HPDE6-E6E7 (cell line): Measurements from ENCODE around the gene MTX1.
A peak's percentile ranks its signal among the peaks of the same experiment; 100 is the strongest.
"Not testable (repeated sequence)": the region's sequence is repeated elsewhere in the genome, so short reads cannot be mapped to it uniquely, and the experiment has no call there.

Source experiments
- DNase-seq: peaks from one replicate; pipeline ENCODE4 v3.0.0; 2011; ENCODE audit warnings: missing footprints; ENCODE audit errors: extremely low spot score

Gene MTX1

GRCh38 chr1:155236451-155236850 lies 28.0 kb downstream of the MTX1 start:
- DNase-seq = no peak

DNA sequence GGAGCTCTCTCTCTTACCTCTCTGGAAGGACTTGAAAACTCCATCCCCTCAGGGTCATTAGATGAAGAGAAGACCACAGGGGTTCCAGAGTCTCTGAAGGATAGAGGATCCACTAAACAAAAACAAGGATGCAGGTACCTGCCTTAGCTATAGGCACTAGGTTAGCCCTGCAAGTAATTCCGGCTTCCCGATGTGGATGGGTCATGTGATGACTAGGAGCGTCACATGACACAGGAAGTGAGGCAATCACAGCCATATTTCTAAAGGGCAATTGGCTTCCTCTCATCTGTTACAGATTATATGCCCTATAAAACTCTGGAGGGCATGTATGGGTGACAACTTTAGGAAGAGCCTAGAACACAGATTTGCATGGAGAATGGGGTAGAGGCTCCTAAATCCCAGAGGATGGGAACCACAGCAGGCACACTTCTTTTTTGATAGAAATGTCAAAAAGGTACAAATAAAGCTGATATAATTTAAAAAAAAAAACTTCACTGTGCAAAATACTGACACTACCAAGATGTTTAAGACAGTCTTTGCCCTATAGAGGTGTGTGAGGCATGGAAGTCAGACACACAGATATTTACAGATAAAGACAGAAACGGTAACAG lies 32.7 kb downstream of the MTX1 start:
- DNase-seq = no peak

- no peak for DNase-seq
Observed at GRCh38 chr1:155241841-155242264, 33.4 kb downstream of the MTX1 start.

- DNase-seq = no peak
Observed at GRCh38 chr1:155242805-155243358, 34.4 kb downstream of the MTX1 start.

- peak; percentile 95 for DNase-seq
Observed at GRCh38 chr1:155244368-155245162, 36.1 kb downstream of the MTX1 start.

DNA sequence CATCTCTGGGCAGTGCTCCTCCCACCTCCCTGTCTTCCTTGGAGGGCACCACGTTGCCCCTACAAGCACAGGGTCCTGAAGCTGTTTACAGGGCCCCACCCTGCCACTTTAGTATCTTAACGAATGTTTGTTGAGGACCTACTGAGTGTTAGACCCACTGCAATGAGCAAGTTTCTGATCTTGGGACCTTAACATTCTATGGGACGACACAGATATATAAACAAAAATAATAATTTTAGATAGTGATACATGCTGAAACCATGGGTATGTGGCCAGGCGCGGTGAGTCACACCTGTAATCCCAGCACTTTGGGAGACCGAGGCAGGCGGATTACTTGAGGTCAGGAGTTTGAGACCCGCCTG lies 36.6 kb downstream of the MTX1 start:
- no peak for DNase-seq

DNA sequence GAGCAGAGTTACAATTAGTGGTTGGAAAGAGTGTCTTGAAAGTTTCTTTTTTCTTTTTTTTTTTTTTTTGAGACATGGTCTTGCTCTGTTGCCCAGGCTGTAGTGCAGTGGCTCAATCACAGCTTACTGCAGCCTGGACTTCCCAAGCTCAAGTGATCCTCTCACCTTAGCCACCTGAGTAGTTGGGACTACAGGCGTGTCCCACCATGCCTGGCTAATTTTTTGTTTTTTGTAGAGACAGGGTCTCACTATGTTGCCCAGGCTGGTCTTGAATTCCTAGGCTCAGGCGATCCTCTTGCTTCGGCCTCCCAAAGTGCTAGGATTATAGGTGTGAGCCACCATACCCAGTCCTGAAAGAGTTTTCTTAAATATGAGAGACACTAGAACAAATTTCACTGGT lies 38.3 kb downstream of the MTX1 start:
- DNase-seq = not testable (repeated sequence)

GRCh38 chr1:155247667-155248553 lies 39.4 kb downstream of the MTX1 start:
- DNase-seq = no peak

DNA sequence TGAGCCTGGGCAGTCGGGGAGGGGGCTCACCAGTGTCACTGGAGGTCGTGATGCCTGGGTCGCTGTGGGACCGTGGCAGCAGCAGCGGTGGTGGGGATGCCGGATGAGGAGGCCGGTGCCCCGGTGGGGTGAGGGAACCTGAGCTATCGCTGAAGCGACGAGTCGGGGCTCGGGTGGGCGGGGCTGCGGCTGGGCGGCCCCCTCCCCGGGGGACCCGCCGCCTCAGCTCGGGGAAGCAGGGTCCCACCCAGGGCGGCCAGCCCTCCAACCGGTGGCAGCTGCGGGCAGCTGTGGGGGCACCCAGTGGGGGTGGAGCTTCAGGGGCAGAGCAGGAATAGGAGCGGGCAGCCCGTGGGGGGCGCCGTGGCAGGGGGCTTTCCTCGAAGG lies 41.7 kb downstream of the MTX1 start:
- DNase-seq = no peak

DNA sequence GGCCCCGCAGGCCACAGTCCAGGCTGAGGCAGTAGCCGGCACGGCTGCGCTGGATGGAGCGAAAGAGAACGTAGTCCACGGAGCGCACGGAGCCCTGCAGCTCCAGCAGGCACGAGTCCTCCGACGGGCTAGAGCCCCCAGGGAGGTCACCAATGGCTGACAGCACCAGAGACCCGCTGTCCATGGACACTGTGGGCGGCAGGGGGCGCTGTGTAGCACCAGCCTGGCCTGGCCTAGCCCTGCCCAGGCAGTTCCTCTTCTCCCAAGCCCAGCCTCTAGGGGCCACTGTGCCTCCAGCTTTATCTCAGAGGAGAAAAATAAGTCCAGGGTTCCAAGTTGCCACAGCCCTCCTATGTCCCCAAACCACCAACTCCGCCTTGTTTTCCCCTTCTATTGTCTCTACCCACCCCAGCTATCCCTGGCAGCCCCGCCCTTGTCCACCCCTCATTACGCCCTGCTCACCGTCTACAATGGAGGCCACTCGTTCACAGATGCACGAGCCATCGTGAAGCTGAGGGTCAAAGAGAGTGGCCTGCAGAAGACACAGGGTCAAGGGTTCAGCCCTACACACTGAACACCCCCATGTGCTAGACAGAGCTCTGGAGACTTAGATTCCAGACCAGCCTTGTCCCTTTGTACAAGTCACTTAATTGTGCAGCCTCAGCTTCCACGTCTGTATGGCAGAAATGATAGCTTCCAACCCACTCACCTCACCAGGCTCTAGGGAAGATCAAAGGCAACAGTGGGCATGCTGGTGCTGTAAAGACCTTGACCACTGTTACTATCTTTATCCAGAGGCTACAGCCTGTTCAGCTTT lies 42.3 kb downstream of the MTX1 start:
- DNase-seq = peak; percentile 95

- DNase-seq = no peak
Observed at GRCh38 chr1:155251566-155251965, 43.1 kb downstream of the MTX1 start.

- DNase-seq = no peak
Observed at GRCh38 chr1:155253208-155253607, 44.7 kb downstream of the MTX1 start.

- no peak for DNase-seq
Observed at GRCh38 chr1:155253797-155254196, 45.3 kb downstream of the MTX1 start.

- DNase-seq = no peak
Observed at GRCh38 chr1:155254228-155254713, 45.8 kb downstream of the MTX1 start.

- DNase-seq = no peak
Observed at GRCh38 chr1:155254714-155255242, 46.3 kb downstream of the MTX1 start.

DNA sequence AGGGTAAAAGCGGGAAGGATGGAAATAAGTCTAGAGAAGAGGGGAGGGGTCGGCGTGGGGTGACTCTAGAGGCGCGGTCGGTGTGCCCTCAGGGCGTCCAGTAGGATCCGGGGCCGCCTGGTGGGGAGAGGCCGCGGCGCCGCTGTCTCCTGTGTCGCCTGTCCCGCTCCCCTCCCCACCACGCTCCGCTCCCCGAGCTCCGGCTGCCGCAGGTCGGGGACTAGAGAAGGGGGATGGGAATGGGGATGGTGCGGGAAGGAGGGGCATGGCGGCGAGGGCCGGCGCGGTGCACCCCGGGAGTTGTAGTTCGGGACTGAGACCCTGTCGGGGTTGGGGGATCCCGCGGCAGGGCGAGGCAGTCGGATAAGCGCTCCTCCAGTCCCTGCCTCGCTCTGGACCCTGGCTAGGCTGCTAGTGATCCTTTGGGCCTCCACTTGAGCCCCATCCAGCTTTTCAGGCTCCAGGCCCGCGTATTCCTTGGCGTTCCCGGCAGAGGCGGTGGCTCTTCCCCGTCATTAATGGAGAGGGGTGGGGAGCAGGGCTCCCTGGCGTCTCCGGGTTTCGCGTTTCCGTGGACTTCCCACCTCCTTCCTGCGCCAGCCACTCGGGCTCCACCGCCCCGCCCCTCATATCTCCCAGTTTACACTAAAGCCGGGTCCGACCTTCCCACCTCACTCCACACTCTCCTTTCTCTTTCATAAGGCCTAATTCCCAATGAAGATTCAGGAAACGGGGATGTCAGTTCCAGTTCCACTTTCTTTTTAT lies 46.9 kb downstream of the MTX1 start, which contains the start of gene ENTREP3:
TSS of gene ENTREP3 (minus strand) at position 241 of the 765 bp plus-strand sequence. CDS start 606 bp downstream, outside the sequence.
- DNase-seq = no peak

DNA sequence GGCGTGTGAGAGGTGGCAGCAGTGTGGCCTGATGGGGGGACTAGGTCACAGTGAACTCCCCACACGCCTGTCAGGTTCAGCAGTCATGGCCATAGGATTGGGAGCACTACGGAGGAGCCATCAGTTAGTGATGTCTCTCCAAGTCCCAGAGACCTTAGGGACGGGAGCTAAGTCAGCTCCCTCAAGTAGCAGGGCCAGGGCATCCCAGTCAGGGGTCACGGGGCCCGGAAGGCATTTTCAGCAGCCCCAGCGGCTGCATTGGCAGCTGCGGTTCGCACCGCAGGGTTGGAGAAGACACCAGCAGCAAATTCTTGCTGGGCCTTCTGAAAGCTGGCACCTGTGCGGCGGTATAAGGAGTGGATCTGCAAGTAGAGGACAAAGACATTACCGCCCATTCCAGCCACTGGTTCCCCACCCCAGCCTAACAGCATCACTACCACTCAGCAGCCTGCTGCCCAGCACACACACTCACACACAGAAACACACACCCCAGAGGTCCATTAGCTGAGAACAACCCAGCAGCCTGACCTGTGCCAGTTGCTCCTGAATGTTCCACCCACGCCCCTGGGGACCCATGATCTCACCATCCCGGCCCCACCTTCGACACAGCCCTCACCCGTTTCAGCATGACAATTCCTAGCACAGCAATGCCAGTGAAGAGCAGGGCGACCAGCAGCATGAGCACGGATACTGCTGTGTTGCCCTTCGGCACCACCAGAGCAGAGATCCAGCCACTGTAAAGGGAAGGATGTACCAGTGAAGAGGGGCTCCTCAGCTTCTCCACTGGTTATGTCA lies 47.8 kb downstream of the MTX1 start:
- no peak for DNase-seq

DNA sequence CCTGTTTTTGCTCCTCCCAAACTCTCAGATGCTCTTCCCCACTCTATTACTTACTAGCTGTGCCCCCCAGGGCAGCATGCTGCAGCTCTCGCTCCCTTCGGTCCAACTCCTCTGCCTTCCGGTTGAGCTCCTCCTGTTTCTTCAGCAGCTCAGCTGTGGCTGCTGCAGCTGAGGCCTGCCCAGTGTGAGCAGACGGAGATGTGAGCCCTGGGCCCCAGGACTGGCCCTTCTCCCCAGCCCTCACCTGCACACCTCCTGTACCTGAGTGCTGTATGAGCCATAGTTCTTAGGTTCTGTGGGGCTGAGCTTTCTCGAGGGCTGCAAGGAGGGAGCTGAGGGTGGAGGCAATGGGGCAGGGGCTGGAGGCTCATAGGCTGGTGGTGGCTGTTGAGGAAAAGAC lies 51.8 kb downstream of the MTX1 start:
- DNase-seq = no peak

GRCh38 chr1:155261493-155261851 lies 53.0 kb downstream of the MTX1 start:
- no peak for DNase-seq
